WERI-Rb-1 (cell line): ENCODE results near the gene GRIP1.

Experiments
- DNase-seq: peaks from one replicate; pipeline ENCODE4 v3.0.0-alpha.2; 2020
- H3K27ac ChIP-seq: fragments of 250-450 bp; sonication (Bioruptor Pico); 2 replicates; pipeline ENCODE4 v1.5.1; 2020; ENCODE audit warnings: mild to moderate bottlenecking, moderate library complexity
- H3K27me3 ChIP-seq: fragments of 250-450 bp; sonication (Bioruptor Pico); 2 replicates; pipeline ENCODE4 v1.5.1; 2021; ENCODE audit warnings: mild to moderate bottlenecking, low read depth, moderate library complexity; ENCODE audit not compliant: insufficient read depth, severe bottlenecking
- H3K36me3 ChIP-seq: fragments of 250-450 bp; sonication (Bioruptor Pico); 2 replicates; pipeline ENCODE4 v1.5.1; 2020; ENCODE audit warnings: mild to moderate bottlenecking, moderate library complexity
- H3K4me3 ChIP-seq: 2 replicates; pipeline ENCODE4 v1.5.1; 2011; ENCODE audit warnings: low read depth, mild to moderate bottlenecking, control low read depth, low read length
- H3K9me3 ChIP-seq: fragments of 250-450 bp; sonication (Bioruptor Pico); 2 replicates; pipeline ENCODE4 v1.5.1; 2021; ENCODE audit warnings: mild to moderate bottlenecking, moderate library complexity; ENCODE audit not compliant: severe bottlenecking
- CTCF ChIP-seq: IDR thresholded peaks from 2 replicates; pipeline ENCODE4 v1.5.1; 2011; ENCODE audit warnings: low read depth, mild to moderate bottlenecking, control low read depth, inconsistent platforms, low read length

The GRIP1 gene

GRCh38 chr12:66627270-66627987, 51.4 kb downstream of the GRIP1 start:
- Histone ChIP-seq H3K4me3 (no peak overlapping the region), H3K36me3 (no peaks in the 10 kb centered on the region), H3K9me3 (no peaks in the 10 kb centered on the region), H3K27me3 (no peaks in the 10 kb centered on the region), H3K27ac (no peak overlapping the region)
- no peak for TF ChIP-seq CTCF
- DNase-seq: no peak

- TF ChIP-seq CTCF: no peak
- H3K9me3 ChIP-seq: no peaks in the 10 kb centered on the region
- H3K27ac ChIP-seq: no peak overlapping the region
- H3K4me3 ChIP-seq: no peak overlapping the region
- H3K27me3 ChIP-seq: no peaks in the 10 kb centered on the region
- no peaks in the 10 kb centered on the region for H3K36me3 ChIP-seq
- no peak for DNase-seq
Measured at GRCh38 chr12:66624806-66625205, 54.1 kb downstream of the GRIP1 start.

GRCh38 chr12:66623455-66623854, 55.4 kb downstream of the GRIP1 start:
- Histone ChIP-seq H3K27ac (no peak overlapping the region), H3K36me3 (no peaks in the 10 kb centered on the region), H3K9me3 (no peaks in the 10 kb centered on the region), H3K4me3 (no peak overlapping the region), H3K27me3 (no peaks in the 10 kb centered on the region)
- TF ChIP-seq CTCF: no peak
- DNase-seq: no peak

GRCh38 chr12:66620688-66621087, 58.2 kb downstream of the GRIP1 start:
- H3K4me3 ChIP-seq: no peak overlapping the region
- H3K36me3 ChIP-seq: no peaks in the 10 kb centered on the region
- TF ChIP-seq CTCF: no peak
- H3K27ac ChIP-seq: no peak overlapping the region
- DNase-seq: no peak
- H3K27me3 ChIP-seq: no peaks in the 10 kb centered on the region
- no peaks in the 10 kb centered on the region for H3K9me3 ChIP-seq

GRCh38 chr12:66620026-66620425, 58.9 kb downstream of the GRIP1 start:
- Histone ChIP-seq H3K4me3 (no peak overlapping the region), H3K27me3 (no peaks in the 10 kb centered on the region), H3K9me3 (no peaks in the 10 kb centered on the region), H3K27ac (no peak overlapping the region), H3K36me3 (no peaks in the 10 kb centered on the region)
- DNase-seq: no peak
- TF ChIP-seq CTCF: no peak

GRCh38 chr12:66617991-66618390, 60.9 kb downstream of the GRIP1 start:
- Histone ChIP-seq H3K4me3 (no peak overlapping the region), H3K27ac (no peak overlapping the region), H3K9me3 (no peaks in the 10 kb centered on the region), H3K36me3 (no peaks in the 10 kb centered on the region), H3K27me3 (no peaks in the 10 kb centered on the region)
- TF ChIP-seq CTCF: no peak
- DNase-seq: no peak
